Testis (tissue), 3 donors: ENCODE results near the gene WLS. TPM values are rescaled to one million over a fixed set of nuclear protein-coding genes. Genes with fewer than 3 reads are reported as not detected.

ENCODE experiments used
- DNase-seq: peaks from one replicate; pipeline ENCODE4 v3.0.0-alpha.2; 2019
- H3K27ac ChIP-seq, 2 donors: fragments of 200-600 bp; sonication (generic); one replicate each; pipeline ENCODE4 v1.5.1; 2019
- H3K27me3 ChIP-seq: fragments of 200-600 bp; sonication (generic); one replicate; pipeline ENCODE4 v1.5.1; 2019
- H3K36me3 ChIP-seq: fragments of 200-600 bp; sonication (generic); one replicate; pipeline ENCODE4 v1.5.1; 2017; ENCODE audit warnings: low read depth; ENCODE audit errors: missing control alignments
- H3K4me1 ChIP-seq: fragments of 200-600 bp; sonication (generic); one replicate; pipeline ENCODE4 v1.5.1; 2019
- H3K4me3 ChIP-seq, 2 donors: fragments of 200-600 bp; sonication (generic); one replicate each; pipeline ENCODE4 v1.5.1; 2017 to 2019
- H3K9me3 ChIP-seq: fragments of 200-600 bp; sonication (generic); one replicate; pipeline ENCODE4 v1.5.1; 2017
- POLR2A ChIP-seq: fragments of 450-650 bp; IDR thresholded peaks from one replicate; pipeline ENCODE4 v1.6.1; 2017; ENCODE audit warnings: antibody characterized with exemption, mild to moderate bottlenecking, moderate library complexity
- WGBS, 2 donors: methylation state at CpG; one replicate each; pipeline ENCODE4 v1.1.5; 2018; 5-methylcytosine and 5-hydroxymethylcytosine counted together
- intact Hi-C: fragments of 100-400 bp; cut with DNase I; formaldehyde crosslinking; loops from one replicate; pipeline ENCODE4 v1.15.1; 2023; ENCODE audit warnings: low total_unique reads
- polyA plus RNA-seq: library from polyadenylated mRNA; stranded (reverse); fragments of 350-450 nt; fragmentation: Illumina TruSeq; extraction: RNeasy Lipid Tissue Mini Kit (QIAGEN cat#74804); gene quantifications from one replicate; pipeline ENCODE4 v1.2.3, GENCODE V29; 2014; ENCODE audit warnings: low read depth, low replicate concordance; ENCODE audit not compliant: insufficient read depth
- total RNA-seq, 2 donors: library from RNA; depleted of rRNA; stranded (reverse); fragments of >200 nt; gene quantifications; one replicate each; pipeline ENCODE4 v1.2.3, GENCODE V29; 2016
- TF ChIP-seq, protein P1 (sequence below), 3 experiments: fragments of 450-650 bp in 2 of 3; fragments of 200-600 bp in 1 of 3; sonication (generic) in 1 of 3; IDR thresholded peaks; one replicate each; pipeline ENCODE4 v1.5.1; 2016 to 2019; ENCODE audit warnings: antibody characterized with exemption in 3 of 3, mild to moderate bottlenecking in 2 of 3, moderate library complexity in 1 of 3

Gene WLS
- total and polyA plus RNA-seq, 3 donors from 2014 or later, result 32.6 to 93.7 (median 75.5) TPM

- H3K4me3 ChIP-seq, result no peak overlapping the region
- 70 to 75% methylated on average over 8 of the region's 8 CpGs for whole genome bisulfite sequencing, 2 donors
- no peak for TF ChIP-seq POLR2A
- TF ChIP-seq, protein P1, sequence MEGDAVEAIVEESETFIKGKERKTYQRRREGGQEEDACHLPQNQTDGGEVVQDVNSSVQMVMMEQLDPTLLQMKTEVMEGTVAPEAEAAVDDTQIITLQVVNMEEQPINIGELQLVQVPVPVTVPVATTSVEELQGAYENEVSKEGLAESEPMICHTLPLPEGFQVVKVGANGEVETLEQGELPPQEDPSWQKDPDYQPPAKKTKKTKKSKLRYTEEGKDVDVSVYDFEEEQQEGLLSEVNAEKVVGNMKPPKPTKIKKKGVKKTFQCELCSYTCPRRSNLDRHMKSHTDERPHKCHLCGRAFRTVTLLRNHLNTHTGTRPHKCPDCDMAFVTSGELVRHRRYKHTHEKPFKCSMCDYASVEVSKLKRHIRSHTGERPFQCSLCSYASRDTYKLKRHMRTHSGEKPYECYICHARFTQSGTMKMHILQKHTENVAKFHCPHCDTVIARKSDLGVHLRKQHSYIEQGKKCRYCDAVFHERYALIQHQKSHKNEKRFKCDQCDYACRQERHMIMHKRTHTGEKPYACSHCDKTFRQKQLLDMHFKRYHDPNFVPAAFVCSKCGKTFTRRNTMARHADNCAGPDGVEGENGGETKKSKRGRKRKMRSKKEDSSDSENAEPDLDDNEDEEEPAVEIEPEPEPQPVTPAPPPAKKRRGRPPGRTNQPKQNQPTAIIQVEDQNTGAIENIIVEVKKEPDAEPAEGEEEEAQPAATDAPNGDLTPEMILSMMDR (IDR thresholded peaks at IDR 0.05), result no peak
- no peak for DNase-seq
- H3K27me3 ChIP-seq, result no peaks in the 10 kb centered on the region
- H3K4me1 ChIP-seq, result peaks cover 14% of the 10 kb centered on the region
- intact Hi-C loops, result no loop called here
- no peaks in the 10 kb centered on the region for H3K9me3 ChIP-seq
- no peak overlapping the region for H3K27ac ChIP-seq
- no peaks in the 10 kb centered on the region for H3K36me3 ChIP-seq
Measured at GRCh38 chr1:68107771-68108170, 124.6 kb downstream of the WLS start.

DNA sequence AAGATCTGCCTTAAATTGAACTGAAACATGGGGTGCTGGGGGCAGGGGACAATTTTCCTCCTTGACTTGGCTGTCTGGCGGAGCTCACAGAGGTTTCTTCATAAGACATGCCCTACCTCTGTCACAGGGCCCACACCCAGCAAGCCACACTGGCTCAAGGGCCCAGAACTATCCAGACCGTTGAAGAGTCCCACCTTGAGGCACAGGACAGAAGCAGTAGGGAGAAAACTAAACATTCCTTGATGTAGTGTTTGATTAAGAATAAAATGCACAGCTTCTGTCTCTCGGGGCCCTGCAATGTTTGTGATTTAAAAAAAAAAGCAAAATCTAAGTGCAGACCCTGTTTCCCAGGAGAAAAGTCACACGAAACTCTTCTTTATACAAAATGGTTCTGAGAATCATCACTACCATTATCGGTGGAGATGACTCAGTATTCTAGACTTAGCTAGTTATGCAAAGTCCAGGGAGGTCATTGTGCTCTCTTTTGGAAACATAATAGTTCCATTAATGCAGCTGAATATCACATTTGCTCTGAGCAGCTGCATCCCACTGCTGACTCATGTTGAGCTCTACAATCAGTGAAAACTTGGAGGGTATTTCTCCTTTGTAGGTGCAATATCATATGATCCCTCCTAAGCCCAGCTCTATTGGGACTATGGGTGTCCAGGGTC is 128.3 kb downstream of the WLS start:
- WGBS, 2 donors, result 76 to 88% methylated on average over 5 of the region's 5 CpGs
- H3K27me3 ChIP-seq, result no peaks in the 10 kb centered on the region
- intact Hi-C loops, result no loop called here
- H3K36me3 ChIP-seq, result no peaks in the 10 kb centered on the region
- no peaks in the 10 kb centered on the region for H3K4me1 ChIP-seq
- H3K27ac ChIP-seq, result no peak overlapping the region
- DNase-seq, result no peak
- no peaks in the 10 kb centered on the region for H3K9me3 ChIP-seq
- H3K4me3 ChIP-seq, result no peak overlapping the region
- TF ChIP-seq POLR2A, result no peak
- TF ChIP-seq, protein P1 (IDR thresholded peaks at IDR 0.05), result no peak

DNA sequence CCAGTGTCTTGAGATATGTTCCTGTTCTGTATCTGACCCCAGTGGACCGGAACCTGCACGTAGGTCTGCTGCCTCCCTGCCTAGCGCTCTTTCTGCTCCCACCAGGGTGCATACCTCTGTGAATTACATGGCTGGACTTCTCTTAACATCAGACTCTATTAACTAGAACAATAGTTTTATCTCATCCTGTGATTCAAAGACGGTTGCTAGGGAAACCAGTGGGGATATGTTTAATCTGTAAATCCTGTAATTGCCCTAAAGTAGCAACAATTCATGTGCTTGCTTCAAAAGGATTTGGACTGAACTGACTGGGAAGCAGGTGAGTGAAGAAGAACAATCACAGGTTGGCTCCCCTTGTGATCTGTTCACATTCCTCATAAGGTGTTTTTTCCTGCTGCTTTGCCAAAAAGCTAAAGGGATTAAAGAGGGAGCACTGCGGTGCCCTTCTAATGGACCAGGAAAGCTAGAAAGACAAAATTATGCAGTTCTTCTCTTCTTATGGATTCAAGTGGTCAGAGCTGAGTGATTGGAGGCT is 129.2 kb downstream of the WLS start:
- no peak overlapping the region for H3K27ac ChIP-seq
- H3K36me3 ChIP-seq, result no peaks in the 10 kb centered on the region
- 87 to 94% methylated on average over 5 of the region's 5 CpGs for WGBS, 2 donors
- TF ChIP-seq, protein P1 (IDR thresholded peaks at IDR 0.05), result no peak
- no peak for TF ChIP-seq POLR2A
- H3K9me3 ChIP-seq, result no peaks in the 10 kb centered on the region
- H3K27me3 ChIP-seq, result no peaks in the 10 kb centered on the region
- no peak overlapping the region for H3K4me3 ChIP-seq
- no peak for DNase-seq
- no peaks in the 10 kb centered on the region for H3K4me1 ChIP-seq
- intact Hi-C loops, result no loop called here

- Histone ChIP-seq H3K27ac (no peak overlapping the region), H3K27me3 (no peaks in the 10 kb centered on the region), H3K9me3 (no peaks in the 10 kb centered on the region), H3K4me1 (no peaks in the 10 kb centered on the region), H3K36me3 (no peaks in the 10 kb centered on the region), H3K4me3 (no peak overlapping the region)
- DNase-seq, result no peak
- no peak for TF ChIP-seq POLR2A
- TF ChIP-seq, protein P1 (IDR thresholded peaks at IDR 0.05), result no peak
- intact Hi-C loops, result no loop called here
- 94 to 95% methylated on average over 4 of the region's 4 CpGs for WGBS, 2 donors
Measured at GRCh38 chr1:68101829-68102228, 130.5 kb downstream of the WLS start.

DNA sequence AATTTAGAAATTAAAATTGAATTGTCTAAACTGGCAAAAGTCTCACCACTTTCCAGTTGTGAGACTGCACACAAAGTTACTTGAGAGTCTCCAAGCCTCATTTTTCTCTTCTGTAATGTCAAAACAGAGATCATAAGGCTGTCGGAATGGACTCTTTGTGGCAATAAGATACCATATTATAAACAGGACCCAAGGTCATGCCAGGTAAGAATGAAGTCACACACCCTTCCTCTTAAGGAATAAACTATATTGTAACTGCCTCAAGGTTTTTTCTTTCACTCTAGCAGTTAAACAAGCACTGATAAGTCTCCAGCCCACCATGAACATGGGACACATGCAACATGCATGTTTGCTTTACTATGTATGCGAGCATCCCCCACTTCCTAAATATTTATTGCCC is 131.8 kb downstream of the WLS start:
- intact Hi-C loops, result no loop called here

More for the DNA sequence above, 131.8 kb downstream of the WLS start:
- Histone ChIP-seq H3K36me3 (no peaks in the 10 kb centered on the region), H3K4me1 (no peaks in the 10 kb centered on the region), H3K27ac (no peak overlapping the region), H3K4me3 (no peak overlapping the region), H3K27me3 (no peaks in the 10 kb centered on the region), H3K9me3 (no peaks in the 10 kb centered on the region)
- WGBS, 2 donors, result 92 to 95% methylated on average over 2 of the region's 2 CpGs
- TF ChIP-seq, protein P1 (IDR thresholded peaks at IDR 0.05), result no peak
- TF ChIP-seq POLR2A, result no peak
- DNase-seq, result no peak
